Panc1 (cell line): Measurements from ENCODE around the gene WHRN. TPM values are rescaled to one million over a fixed set of nuclear protein-coding genes. Genes with fewer than 3 reads are reported as not detected.

Experiments used
- ATAC-seq: fragments of 200-7000 bp; cut with Tn5 transposase; 2 replicates; pipeline ENCODE4 v1.9.1; 2020; ENCODE audit warnings: mild to moderate bottlenecking, moderate library complexity
- BruUV-seq: library from RNA; stranded (reverse); fragments of 400-500 nt; replicated peaks from 2 replicates; lab custom pipeline; 2021; lab: Mats Ljungman, UMichigan
- CTCF ChIA-PET: fragments of 300-600 bp; sonication (Branson Sonifier 250); formaldehyde crosslinking; loops from one replicate; lab custom pipeline; 2022; ENCODE audit warnings: antibody characterized with exemption; lab: Charles Lee
- POLR2A ChIA-PET: fragments of 300-600 bp; sonication (Branson Sonifier 250); formaldehyde crosslinking; loops from one replicate; lab custom pipeline; 2022; ENCODE audit warnings: antibody characterized with exemption; lab: Charles Lee
- DNase-seq: peaks from one replicate; pipeline ENCODE4 v3.0.0-alpha.2; 2010; ENCODE audit warnings: low read depth, low spot score
- H3K27ac ChIP-seq: 2 replicates; pipeline ENCODE4 v1.5.1; 2011; ENCODE audit warnings: mild to moderate bottlenecking, low read length, inconsistent platforms
- H3K27me3 ChIP-seq: fragments of 200-500 bp; sonication (Bioruptor generic); 2 replicates; pipeline ENCODE4 v1.6.0; 2014; ENCODE audit warnings: low read length, inconsistent platforms; ENCODE audit not compliant: control insufficient read depth, insufficient read depth
- H3K36me3 ChIP-seq: fragments of 200-500 bp; sonication (Bioruptor generic); 2 replicates; pipeline ENCODE4 v1.5.1; 2014; ENCODE audit warnings: inconsistent platforms, mild to moderate bottlenecking, low read length, moderate library complexity; ENCODE audit not compliant: control insufficient read depth, insufficient read depth
- H3K4me1 ChIP-seq: 2 replicates; pipeline ENCODE4 v1.5.1; 2011; ENCODE audit warnings: inconsistent platforms, mild to moderate bottlenecking, low read length, moderate library complexity; ENCODE audit not compliant: control insufficient read depth, insufficient read depth
- H3K4me3 ChIP-seq, 2 experiments: 2 replicates each; pipeline ENCODE4 v1.5.1; 2011 to 2012; ENCODE audit warnings: low read depth in 2 of 2, low read length in 2 of 2, mild to moderate bottlenecking in 2 of 2, inconsistent platforms in 1 of 2, moderate library complexity in 1 of 2
- H3K9me3 ChIP-seq: fragments of 200-500 bp; sonication (Bioruptor generic); 2 replicates; pipeline ENCODE4 v1.5.1; 2014; ENCODE audit warnings: low read depth, mild to moderate bottlenecking, inconsistent platforms, low read length, moderate library complexity; ENCODE audit not compliant: control insufficient read depth, insufficient read depth
- CTCF ChIP-seq: fragments of 450-650 bp; IDR thresholded peaks from 2 replicates; pipeline ENCODE4 v1.5.1; 2017; ENCODE audit warnings: mild to moderate bottlenecking
- POLR2AphosphoS5 ChIP-seq: IDR thresholded peaks from 2 replicates; pipeline ENCODE4 v1.6.1; 2012; ENCODE audit warnings: mild to moderate bottlenecking, low read depth, low read length, moderate library complexity
- REST ChIP-seq, 2 experiments: IDR thresholded peaks; 2 replicates each; pipeline ENCODE4 v1.6.1; 2011 to 2012; ENCODE audit warnings: low read depth in 2 of 2, control low read depth in 1 of 2, low read length in 1 of 2, mild to moderate bottlenecking in 1 of 2, moderate library complexity in 1 of 2; ENCODE audit not compliant: insufficient read depth in 1 of 2
- SIN3A ChIP-seq: IDR thresholded peaks from 2 replicates; pipeline ENCODE4 v1.6.1; 2012; ENCODE audit warnings: low read depth, mild to moderate bottlenecking, low read length, moderate library complexity, borderline replicate concordance; ENCODE audit not compliant: insufficient read depth
- TCF7L2 ChIP-seq: IDR thresholded peaks from 2 replicates; pipeline ENCODE4 v1.6.1; 2011; ENCODE audit warnings: mild to moderate bottlenecking, low read depth, low read length, inconsistent platforms
- in situ Hi-C: cut with HindIII; loops from 2 replicates; pipeline ENCODE4 v1.10.0; 2016; ENCODE audit warnings: low sequenced_read_pairs, low pct_unique_long_range_greater_than_20kb
- intact Hi-C: fragments of 100-400 bp; cut with micrococcal nuclease; formaldehyde crosslinking; loops from one replicate; pipeline ENCODE4 v1.10.0; 2022; ENCODE audit not compliant: unreplicated experiment
- total RNA-seq: library from RNA; stranded (reverse); gene quantifications from one replicate; pipeline ENCODE4 v1.2.1, GENCODE V29; 2021; ENCODE audit not compliant: unreplicated experiment

The WHRN gene
- total RNA-seq, 1 experiment from 2014 or later = 18.0 TPM

GRCh38 chr9:114462791-114463190 lies 42.5 kb downstream of the WHRN start:
- intact Hi-C loops = no loop called here
- Histone ChIP-seq H3K27ac (no peak overlapping the region), H3K27me3 (no peaks in the 10 kb centered on the region), H3K36me3 (no peaks in the 10 kb centered on the region), H3K4me1 (no peaks in the 10 kb centered on the region), H3K4me3 (no peak overlapping the region), H3K9me3 (no peaks in the 10 kb centered on the region)
- DNase-seq = no peak
- ATAC-seq = no peak
- no TSS peak for BruUV-seq
- CTCF ChIA-PET = no interaction called here
- TF ChIP-seq CTCF (no peak), POLR2AphosphoS5 (no peak), REST (IDR thresholded peaks at IDR 0.05; ENCODE audit: insufficient read depth in 1 of 2, low read depth in 2 of 2, low read length in 1 of 2) (no peak), SIN3A (no peak), TCF7L2 (no peak)
- POLR2A ChIA-PET = no interaction called here
- in situ Hi-C loops = no loop called here

GRCh38 chr9:114461468-114461867 lies 43.8 kb downstream of the WHRN start:
- H3K27ac ChIP-seq = no peak overlapping the region
- CTCF ChIA-PET = no interaction called here
- TF ChIP-seq CTCF = no peak
- no peak for TF ChIP-seq REST (IDR thresholded peaks at IDR 0.05; ENCODE audit: insufficient read depth in 1 of 2, low read depth in 2 of 2, low read length in 1 of 2)
- TF ChIP-seq SIN3A = no peak
- no peak for TF ChIP-seq TCF7L2
- TF ChIP-seq POLR2AphosphoS5 = no peak
- H3K27me3 ChIP-seq = no peaks in the 10 kb centered on the region
- POLR2A ChIA-PET = no interaction called here
- intact Hi-C loops (no loop called here), in situ Hi-C loops (no loop called here)
- no peaks in the 10 kb centered on the region for H3K36me3 ChIP-seq
- no peaks in the 10 kb centered on the region for H3K9me3 ChIP-seq
- ATAC-seq (no peak), DNase-seq (no peak)
- H3K4me1 ChIP-seq = no peaks in the 10 kb centered on the region
- BruUV-seq = no TSS peak
- H3K4me3 ChIP-seq = no peak overlapping the region
